Esophagus squamous epithelium (tissue), 4 donors: ENCODE results near the gene LACC1.

Experiments
- POLR2A ChIP-seq, 4 donors: fragments of 450-650 bp; IDR thresholded peaks; one replicate each; pipeline ENCODE4 v1.6.1; 2017; ENCODE audit warnings: antibody characterized with exemption in 4 of 4, mild to moderate bottlenecking in 4 of 4, moderate library complexity in 3 of 4
- TF ChIP-seq, protein P1 (sequence below), 6 experiments: fragments of 450-650 bp in 4 of 6; fragments of 200-600 bp in 2 of 6; sonication (generic) in 2 of 6; IDR thresholded peaks; one replicate each; pipeline ENCODE4 v1.5.1; 2016 to 2019; ENCODE audit warnings: antibody characterized with exemption in 6 of 6, mild to moderate bottlenecking in 4 of 6, moderate library complexity in 4 of 6

DNA sequence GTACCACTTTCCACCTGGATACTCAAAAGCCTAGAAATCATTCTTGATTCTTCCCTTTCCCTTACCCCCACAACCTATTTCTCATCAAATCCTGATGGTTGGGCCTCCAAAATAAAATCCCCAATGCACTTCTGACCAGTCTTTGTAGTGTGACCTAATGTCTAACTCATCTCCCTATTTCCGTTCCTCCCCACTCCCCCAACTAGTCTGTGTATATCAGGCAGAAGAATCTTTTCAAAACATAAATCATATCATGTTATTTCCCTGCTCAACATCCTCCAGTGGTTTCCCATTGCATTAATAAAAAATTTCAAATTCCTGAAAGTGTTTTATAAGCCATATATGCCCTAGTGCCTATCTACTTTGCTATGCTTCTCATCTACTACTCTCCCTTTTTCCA lies 17.8 kb upstream of the LACC1 start:
- TF ChIP-seq, protein P1, sequence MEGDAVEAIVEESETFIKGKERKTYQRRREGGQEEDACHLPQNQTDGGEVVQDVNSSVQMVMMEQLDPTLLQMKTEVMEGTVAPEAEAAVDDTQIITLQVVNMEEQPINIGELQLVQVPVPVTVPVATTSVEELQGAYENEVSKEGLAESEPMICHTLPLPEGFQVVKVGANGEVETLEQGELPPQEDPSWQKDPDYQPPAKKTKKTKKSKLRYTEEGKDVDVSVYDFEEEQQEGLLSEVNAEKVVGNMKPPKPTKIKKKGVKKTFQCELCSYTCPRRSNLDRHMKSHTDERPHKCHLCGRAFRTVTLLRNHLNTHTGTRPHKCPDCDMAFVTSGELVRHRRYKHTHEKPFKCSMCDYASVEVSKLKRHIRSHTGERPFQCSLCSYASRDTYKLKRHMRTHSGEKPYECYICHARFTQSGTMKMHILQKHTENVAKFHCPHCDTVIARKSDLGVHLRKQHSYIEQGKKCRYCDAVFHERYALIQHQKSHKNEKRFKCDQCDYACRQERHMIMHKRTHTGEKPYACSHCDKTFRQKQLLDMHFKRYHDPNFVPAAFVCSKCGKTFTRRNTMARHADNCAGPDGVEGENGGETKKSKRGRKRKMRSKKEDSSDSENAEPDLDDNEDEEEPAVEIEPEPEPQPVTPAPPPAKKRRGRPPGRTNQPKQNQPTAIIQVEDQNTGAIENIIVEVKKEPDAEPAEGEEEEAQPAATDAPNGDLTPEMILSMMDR (IDR thresholded peaks at IDR 0.05) = no peak
- no peak for TF ChIP-seq POLR2A (IDR thresholded peaks at IDR 0.05)
